GM18909 (cell line): Measurements from ENCODE around the gene NUCB1.

Experiments
- ATAC-seq: cut with Tn5 transposase; IDR thresholded peaks from one replicate; pipeline ENCODE4 v1.9.1; 2021; ENCODE audit warnings: mild to moderate bottlenecking; ENCODE audit not compliant: unreplicated experiment, poor library complexity

NUCB1 gene

GRCh38 chr19:48970139-48970766, 70.1 kb downstream of the NUCB1 start:
- ATAC-seq, result no peak

DNA sequence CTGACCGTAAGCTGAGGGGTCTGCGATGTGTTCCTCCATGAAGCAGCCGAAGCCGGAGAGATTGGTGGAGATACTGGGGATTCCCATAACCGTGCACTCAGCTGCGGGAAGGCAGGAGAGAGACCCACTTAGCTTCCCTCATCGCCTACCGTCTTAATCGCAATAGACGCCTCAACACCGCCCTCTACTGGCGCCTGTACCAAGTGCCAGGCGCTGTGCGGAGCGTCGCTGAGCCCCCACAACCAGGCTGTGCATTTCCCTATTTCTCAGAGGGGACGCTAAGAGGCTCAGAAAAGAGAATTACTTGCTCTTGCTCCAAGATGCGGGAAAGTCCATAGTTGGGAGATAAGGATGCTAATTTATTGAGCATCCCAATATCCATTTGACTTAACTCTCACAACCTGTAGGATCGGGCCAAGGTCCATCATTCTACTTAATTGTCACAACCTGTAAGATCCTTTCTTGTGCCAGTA, 70.8 kb downstream of the NUCB1 start:
- no peak for ATAC-seq
